ENCODE results near the gene ELP1.
"Not testable (repeated sequence)": the region's sequence is repeated elsewhere in the genome, so short reads cannot be mapped to it uniquely, and the experiment has no call there.

ELP1 gene

GRCh38 chr9:108928386-108928785 is 5.5 kb downstream of the ELP1 start:
- DNase-seq = no peak

- DNase-seq = no peak
Observed at GRCh38 chr9:108924466-108924865, 9.5 kb downstream of the ELP1 start.

GRCh38 chr9:108921200-108921599 is 12.7 kb downstream of the ELP1 start:
- DNase-seq = no peak

GRCh38 chr9:108920401-108920800 is 13.5 kb downstream of the ELP1 start:
- DNase-seq = not testable (repeated sequence)

DNA sequence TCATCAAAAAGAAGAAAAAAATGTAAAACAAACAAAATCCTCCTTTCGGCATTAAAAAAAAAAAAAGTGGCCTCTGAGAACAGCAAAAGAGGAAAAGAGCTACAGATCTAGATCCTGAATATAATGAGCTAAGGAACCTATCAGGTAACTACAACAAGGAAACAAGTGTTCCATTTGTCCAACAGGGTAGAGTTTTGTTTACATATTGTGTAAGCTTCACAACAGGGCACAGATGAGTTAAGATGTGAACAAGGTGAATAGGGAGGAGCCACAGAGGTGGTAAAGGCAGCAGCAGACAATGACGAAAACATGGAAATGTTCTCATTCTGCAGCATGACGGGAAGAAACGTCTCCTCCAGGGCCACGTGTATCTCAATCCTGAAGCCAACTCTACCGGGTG is 14.4 kb downstream of the ELP1 start:
- no peak for DNase-seq

- no peak for DNase-seq
Observed at GRCh38 chr9:108913391-108913790, 20.5 kb downstream of the ELP1 start.

- no peak for DNase-seq
Observed at GRCh38 chr9:108911820-108912219, 22.1 kb downstream of the ELP1 start.

GRCh38 chr9:108910914-108911313 is 23.0 kb downstream of the ELP1 start:
- DNase-seq = no peak

- no peak for DNase-seq
Observed at GRCh38 chr9:108910402-108910801, 23.5 kb downstream of the ELP1 start.

GRCh38 chr9:108905494-108905893 is 28.4 kb downstream of the ELP1 start:
- DNase-seq = no peak

GRCh38 chr9:108904161-108904560 is 29.8 kb downstream of the ELP1 start:
- DNase-seq = no peak

GRCh38 chr9:108903420-108904103 is 30.4 kb downstream of the ELP1 start:
- DNase-seq = no peak

GRCh38 chr9:108900176-108900575 is 33.7 kb downstream of the ELP1 start:
- no peak for DNase-seq

- DNase-seq = not testable (repeated sequence)
Observed at GRCh38 chr9:108899023-108899695, 34.8 kb downstream of the ELP1 start.

DNA sequence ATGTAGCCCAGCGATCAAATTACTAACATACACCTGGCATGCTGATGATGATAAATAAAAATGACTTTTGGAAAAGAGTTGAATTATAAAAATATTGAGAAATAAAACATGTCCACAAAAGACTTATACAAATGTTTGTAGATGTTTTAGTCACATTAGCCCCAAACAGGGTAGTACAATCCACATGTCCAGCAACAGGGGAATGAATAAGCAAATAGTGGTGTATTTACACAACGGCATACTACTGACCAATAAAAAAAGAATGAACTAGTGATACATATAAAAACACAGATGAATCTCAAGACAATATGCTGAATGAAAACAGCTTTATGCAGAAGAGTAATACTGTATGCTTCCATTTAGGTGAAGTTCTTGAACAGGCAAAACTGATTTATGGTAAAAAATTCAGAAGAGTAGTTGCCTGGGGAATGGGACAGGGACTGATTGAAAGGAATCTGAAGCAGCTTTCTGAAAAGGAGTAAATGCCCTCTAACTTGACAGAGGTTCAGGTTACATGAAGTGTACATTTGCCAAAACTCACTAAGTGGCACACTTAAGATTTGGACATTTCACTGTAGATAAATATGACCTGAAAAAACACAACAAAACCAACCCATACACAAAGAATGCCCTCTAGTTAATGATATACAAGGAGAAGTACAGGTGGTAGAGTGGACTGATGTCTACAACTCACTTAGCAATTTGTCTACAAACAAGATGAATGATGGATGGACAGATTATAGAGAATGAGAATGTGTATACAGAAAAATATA is 36.4 kb downstream of the ELP1 start:
- no peak for DNase-seq

GRCh38 chr9:108894225-108894997 is 39.5 kb downstream of the ELP1 start:
- DNase-seq = no peak

GRCh38 chr9:108889649-108890067 is 44.3 kb downstream of the ELP1 start:
- DNase-seq = no peak

- DNase-seq = not testable (repeated sequence)
Observed at GRCh38 chr9:108886594-108887271, 47.2 kb downstream of the ELP1 start.

DNA sequence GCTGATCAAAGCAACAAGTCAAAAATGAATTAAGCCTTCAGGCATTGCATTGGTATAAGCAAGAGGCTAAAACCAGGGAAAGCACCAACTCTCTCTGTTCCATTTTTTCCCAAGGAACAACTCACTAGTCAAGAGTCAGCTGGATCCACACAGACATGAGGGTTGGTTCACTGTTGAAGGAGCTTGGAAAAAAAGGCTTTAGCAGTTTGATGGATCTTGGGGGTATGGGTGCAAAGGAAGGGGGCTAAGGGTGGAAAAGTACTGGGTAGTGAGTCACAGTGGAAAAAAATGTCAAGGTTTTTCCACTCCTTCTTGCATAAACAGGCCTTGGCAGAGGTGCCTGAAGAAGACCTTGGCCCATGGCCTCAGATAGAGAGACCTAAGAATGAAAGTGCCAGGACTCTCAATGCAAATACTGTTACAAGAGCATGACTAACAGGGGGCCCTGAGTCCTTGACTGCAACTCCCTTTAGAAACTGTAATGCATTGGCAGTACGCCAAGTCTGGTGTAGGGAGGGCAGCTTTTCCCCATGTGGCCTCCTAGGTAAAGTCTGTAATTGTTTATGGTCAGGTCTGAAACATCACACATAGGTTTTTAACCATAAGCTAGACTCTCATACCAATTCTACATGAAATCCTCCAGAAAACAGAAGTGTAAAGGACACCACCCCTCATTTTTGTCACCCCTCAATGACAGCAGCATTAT is 48.1 kb downstream of the ELP1 start:
- no peak for DNase-seq

DNA sequence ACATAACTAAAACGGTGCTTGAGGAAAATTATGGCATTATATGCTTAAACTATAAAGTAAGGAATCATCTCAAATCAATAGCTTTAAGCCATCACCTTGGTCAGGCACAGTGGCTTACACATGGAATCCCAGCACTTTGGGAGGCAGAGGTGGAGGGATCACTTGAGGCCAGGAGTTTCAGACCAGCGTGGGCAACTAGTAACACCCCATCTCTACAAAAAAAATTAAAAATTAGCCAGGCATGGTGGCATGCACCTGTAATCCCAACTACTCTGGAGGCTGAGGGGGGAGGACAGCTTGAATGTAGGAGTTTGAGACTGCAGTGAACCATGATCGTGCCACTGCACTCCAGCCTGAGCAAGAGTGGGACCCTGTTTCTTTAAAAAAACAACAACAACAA is 49.2 kb downstream of the ELP1 start:
- no peak for DNase-seq

GRCh38 chr9:108883085-108883484 is 50.8 kb downstream of the ELP1 start:
- no peak for DNase-seq
